ENCODE measurements around the gene TRIM45.

The TRIM45 gene

DNA sequence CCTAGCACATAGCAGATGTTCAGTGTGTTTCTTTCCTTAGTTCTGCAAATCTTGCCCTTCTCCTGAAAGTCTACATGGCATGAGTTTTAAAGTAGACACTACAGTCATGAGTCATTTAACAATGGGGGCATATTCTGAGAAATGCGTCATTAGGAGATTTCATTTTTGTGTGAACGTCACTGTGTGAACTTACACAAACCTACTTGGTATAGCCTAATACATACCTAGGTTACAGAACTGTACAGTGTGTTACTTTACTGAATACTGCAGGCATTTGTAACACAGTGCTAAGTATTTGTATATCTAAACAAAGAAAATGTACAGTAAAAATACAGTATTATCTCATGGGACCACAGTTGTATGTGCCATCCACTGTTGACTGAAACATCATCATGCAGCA is 51.4 kb downstream of the TRIM45 start:
- Histone ChIP-seq H3K4me3 (replicated peaks; ENCODE audit: low read depth, low read length) (no peak overlapping the region), H3K27me3 (replicated peaks; ENCODE audit: control insufficient read depth, insufficient read depth, low read length) (no peaks in the 10 kb centered on the region), H3K36me3 (ENCODE audit: control insufficient read depth, insufficient read depth, low read length) (peaks cover 4% of the 10 kb centered on the region)
- no peak for DNase-seq (ENCODE audit: extremely low read depth, insufficient read length)
- TF ChIP-seq, protein P1, sequence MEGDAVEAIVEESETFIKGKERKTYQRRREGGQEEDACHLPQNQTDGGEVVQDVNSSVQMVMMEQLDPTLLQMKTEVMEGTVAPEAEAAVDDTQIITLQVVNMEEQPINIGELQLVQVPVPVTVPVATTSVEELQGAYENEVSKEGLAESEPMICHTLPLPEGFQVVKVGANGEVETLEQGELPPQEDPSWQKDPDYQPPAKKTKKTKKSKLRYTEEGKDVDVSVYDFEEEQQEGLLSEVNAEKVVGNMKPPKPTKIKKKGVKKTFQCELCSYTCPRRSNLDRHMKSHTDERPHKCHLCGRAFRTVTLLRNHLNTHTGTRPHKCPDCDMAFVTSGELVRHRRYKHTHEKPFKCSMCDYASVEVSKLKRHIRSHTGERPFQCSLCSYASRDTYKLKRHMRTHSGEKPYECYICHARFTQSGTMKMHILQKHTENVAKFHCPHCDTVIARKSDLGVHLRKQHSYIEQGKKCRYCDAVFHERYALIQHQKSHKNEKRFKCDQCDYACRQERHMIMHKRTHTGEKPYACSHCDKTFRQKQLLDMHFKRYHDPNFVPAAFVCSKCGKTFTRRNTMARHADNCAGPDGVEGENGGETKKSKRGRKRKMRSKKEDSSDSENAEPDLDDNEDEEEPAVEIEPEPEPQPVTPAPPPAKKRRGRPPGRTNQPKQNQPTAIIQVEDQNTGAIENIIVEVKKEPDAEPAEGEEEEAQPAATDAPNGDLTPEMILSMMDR (IDR thresholded peaks at IDR 0.05; ENCODE audit: insufficient read depth, low read length, poor library complexity, severe bottlenecking), result no peak

DNA sequence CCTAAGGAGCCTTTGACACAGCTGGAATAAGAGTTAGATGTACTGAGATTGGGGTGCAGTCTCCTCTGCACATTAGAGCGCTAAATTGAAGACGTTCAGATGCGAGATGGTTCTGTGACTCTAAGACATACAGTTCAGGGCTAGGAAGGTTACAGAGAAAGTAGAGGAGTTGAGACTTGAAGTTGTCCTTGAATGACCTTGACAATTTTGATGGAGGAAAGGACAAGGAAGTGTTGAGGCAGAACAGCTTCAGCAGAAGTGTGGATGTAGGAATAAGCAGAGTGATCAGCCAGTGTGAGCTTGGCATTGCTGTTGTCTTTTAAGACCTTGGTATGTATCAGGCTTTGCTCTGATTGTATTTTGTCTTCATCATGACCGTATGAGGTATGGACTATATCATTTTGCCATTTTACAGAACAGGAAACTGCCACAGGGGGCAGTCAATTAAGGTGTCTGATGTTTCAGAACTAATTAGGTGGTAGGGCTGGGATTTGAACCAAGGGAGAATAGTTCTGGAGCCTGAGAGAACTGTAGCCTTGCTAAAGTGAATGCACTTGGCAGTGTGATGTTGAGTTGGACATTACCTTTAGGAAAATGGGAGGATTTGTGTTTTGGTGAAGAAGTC is 52.2 kb downstream of the TRIM45 start:
- Histone ChIP-seq H3K4me3 (replicated peaks; ENCODE audit: low read depth, low read length) (no peak overlapping the region), H3K27me3 (replicated peaks; ENCODE audit: control insufficient read depth, insufficient read depth, low read length) (no peaks in the 10 kb centered on the region), H3K36me3 (ENCODE audit: control insufficient read depth, insufficient read depth, low read length) (peaks cover 4% of the 10 kb centered on the region)
- TF ChIP-seq, protein P1 (IDR thresholded peaks at IDR 0.05; ENCODE audit: insufficient read depth, low read length, poor library complexity, severe bottlenecking), result no peak
- DNase-seq (ENCODE audit: extremely low read depth, insufficient read length), result no peak

DNA sequence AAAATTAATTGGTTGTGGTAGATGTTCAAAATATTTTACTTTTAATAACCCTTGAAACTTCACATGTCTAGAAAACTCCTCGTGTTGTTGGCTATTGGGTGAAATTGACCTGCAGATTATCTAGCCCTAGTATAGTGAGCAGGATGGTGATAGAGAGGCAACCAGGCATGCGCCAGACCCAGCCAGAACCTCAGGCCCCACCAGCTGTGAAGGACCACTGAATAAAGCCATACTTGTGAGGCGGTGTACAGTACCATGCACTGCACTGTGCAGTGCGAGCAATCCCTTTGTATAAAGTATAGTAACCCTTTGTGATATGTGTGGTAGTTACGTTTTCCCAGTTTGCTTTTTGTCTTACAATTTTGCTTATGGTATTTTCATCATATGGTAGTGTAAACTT is 53.0 kb downstream of the TRIM45 start:
- Histone ChIP-seq H3K4me3 (replicated peaks; ENCODE audit: low read depth, low read length) (no peak overlapping the region), H3K27me3 (replicated peaks; ENCODE audit: control insufficient read depth, insufficient read depth, low read length) (no peaks in the 10 kb centered on the region), H3K36me3 (ENCODE audit: control insufficient read depth, insufficient read depth, low read length) (peaks cover 2% of the 10 kb centered on the region)
- TF ChIP-seq, protein P1 (IDR thresholded peaks at IDR 0.05; ENCODE audit: insufficient read depth, low read length, poor library complexity, severe bottlenecking), result no peak
- DNase-seq (ENCODE audit: extremely low read depth, insufficient read length), result no peak

DNA sequence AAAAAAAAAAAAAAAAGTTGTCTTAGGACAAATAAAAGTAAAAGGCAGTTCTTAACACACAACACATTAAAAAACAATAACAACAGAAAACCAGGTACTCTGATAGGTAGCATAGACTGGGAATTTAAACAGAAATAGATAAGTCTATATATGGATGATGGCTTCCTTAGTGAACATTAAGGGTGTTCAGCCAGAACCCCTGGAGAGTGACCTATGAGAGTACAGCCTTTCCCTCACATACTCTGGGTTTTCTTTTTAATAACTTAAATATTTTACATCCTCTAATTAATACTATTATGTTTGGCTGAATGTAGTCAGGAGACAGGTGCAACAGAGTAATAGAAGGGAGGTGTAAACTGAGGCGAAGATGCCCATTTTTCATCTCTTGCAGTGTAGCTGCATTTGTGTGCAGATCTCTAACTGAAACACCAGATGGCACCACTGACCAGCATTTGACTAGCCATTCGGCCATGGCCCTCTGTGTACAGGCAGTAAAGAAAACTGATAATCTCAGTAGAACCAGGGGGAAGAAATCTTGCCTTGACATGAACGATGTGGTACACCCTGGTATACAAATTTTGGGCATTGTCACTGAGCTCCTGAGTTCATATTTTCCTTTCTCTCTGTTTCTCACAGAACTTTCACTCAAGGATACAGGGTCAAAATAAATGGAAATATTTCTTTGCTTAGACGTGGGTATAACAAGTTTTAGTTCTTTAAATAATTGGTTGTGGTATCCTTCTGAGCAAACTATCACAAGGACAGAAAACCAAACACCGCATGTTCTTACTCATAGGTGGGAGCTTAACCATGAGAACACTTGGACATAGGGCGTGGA is 53.8 kb downstream of the TRIM45 start:
- no peak overlapping the region for H3K4me3 ChIP-seq (replicated peaks; ENCODE audit: low read depth, low read length)
- no peak for DNase-seq (ENCODE audit: extremely low read depth, insufficient read length)
- H3K27me3 ChIP-seq (replicated peaks; ENCODE audit: control insufficient read depth, insufficient read depth, low read length), result no peaks in the 10 kb centered on the region
- peaks cover 2% of the 10 kb centered on the region for H3K36me3 ChIP-seq (ENCODE audit: control insufficient read depth, insufficient read depth, low read length)
- TF ChIP-seq, protein P1 (IDR thresholded peaks at IDR 0.05; ENCODE audit: insufficient read depth, low read length, poor library complexity, severe bottlenecking), result peak; percentile 66

DNA sequence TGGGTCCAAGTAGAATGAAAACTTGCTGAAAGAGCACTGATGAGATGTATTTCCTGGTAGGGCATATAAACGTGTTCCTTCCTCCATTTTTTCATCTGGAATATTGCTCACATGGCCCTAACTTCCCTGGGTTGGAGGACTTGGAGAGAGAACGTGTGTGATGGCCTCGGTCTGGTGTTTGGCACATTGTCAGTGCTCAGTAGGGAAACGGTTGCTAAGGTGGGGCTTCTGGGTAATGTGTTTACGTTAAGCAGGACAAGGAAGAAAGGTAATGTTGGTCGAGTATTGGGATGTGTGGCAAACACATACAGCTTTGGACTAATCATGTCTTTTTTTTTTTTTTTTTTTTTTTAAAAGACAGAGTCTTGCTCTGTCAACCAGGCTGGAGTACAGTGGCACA is 55.2 kb downstream of the TRIM45 start:
- DNase-seq (ENCODE audit: extremely low read depth, insufficient read length), result no peak
- no peaks in the 10 kb centered on the region for H3K27me3 ChIP-seq (replicated peaks; ENCODE audit: control insufficient read depth, insufficient read depth, low read length)
- H3K4me3 ChIP-seq (replicated peaks; ENCODE audit: low read depth, low read length), result no peak overlapping the region
- TF ChIP-seq, protein P1 (IDR thresholded peaks at IDR 0.05; ENCODE audit: insufficient read depth, low read length, poor library complexity, severe bottlenecking), result no peak
- peaks cover 2% of the 10 kb centered on the region for H3K36me3 ChIP-seq (ENCODE audit: control insufficient read depth, insufficient read depth, low read length)

Data from GM06990 (cell line).